HCT116 (cell line): ENCODE data around the gene E4F1. TPM values are rescaled to one million over a fixed set of nuclear protein-coding genes. Genes with fewer than 3 reads are reported as not detected.

Source experiments
- ATAC-seq: fragments of 200-7000 bp; cut with Tn5 transposase; 2 replicates; pipeline ENCODE4 v1.9.1; 2020; ENCODE audit warnings: mild to moderate bottlenecking, moderate library complexity
- BruUV-seq: library from RNA; stranded (reverse); fragments of 400-500 nt; replicated peaks from 2 replicates; lab custom pipeline; 2021; lab: Mats Ljungman, UMichigan
- CTCF ChIA-PET: fragments of 300-600 bp; sonication (Branson Sonifier 250); formaldehyde crosslinking; loops from one replicate; lab custom pipeline; 2021; ENCODE audit warnings: antibody characterized with exemption; lab: Charles Lee
- POLR2A ChIA-PET: fragments of 300-600, 350-600 bp; sonication (Branson Sonifier 250); formaldehyde crosslinking; loops from one replicate; lab custom pipeline; 2021; ENCODE audit warnings: antibody characterized with exemption; lab: Charles Lee
- RAD21 ChIA-PET, 2 experiments: fragments of 300-600 bp; sonication (Branson Sonifier 250); formaldehyde crosslinking; loops; one replicate each; lab custom pipeline; 2023; ENCODE audit warnings: low total read pairs in 2 of 2; ENCODE audit not compliant: uncharacterized antibody in 2 of 2, unreplicated experiment in 2 of 2, low non-redundant PET in 1 of 2; lab: Charles Lee
- DNase-seq: peaks from one replicate; pipeline ENCODE4 v3.0.0-alpha.2; 2010; ENCODE audit warnings: low read depth, low spot score
- H2AFZ ChIP-seq: fragments of 200-600 bp; shearing (Covaris generic), sonication (generic); 2 replicates; pipeline ENCODE4 v1.6.1; 2017; ENCODE audit warnings: low read depth, mixed run types, mixed read lengths, antibody characterized with exemption, low read length; ENCODE audit not compliant: poor library complexity, severe bottlenecking
- H3K27ac ChIP-seq: 2 replicates; pipeline ENCODE4 v1.5.1; 2012; ENCODE audit warnings: low read depth, low read length
- H3K27me3 ChIP-seq: fragments of 200-600 bp; sonication (generic); 2 replicates; pipeline ENCODE4 v1.6.1; 2016; ENCODE audit warnings: mixed run types, low read length, mixed read lengths; ENCODE audit not compliant: insufficient read depth
- H3K36me3 ChIP-seq, 2 experiments: fragments of 200-500 bp in 1 of 2; fragments of 200-600 bp in 1 of 2; sonication (Bioruptor generic) in 1 of 2; sonication (generic) in 1 of 2; 2 replicates each; pipeline versions ENCODE4 v1.5.1 to v1.6.1; 2014 to 2016; ENCODE audit warnings: low read length in 2 of 2, inconsistent platforms in 1 of 2, mixed read lengths in 1 of 2, mixed run types in 1 of 2; ENCODE audit not compliant: insufficient read depth in 2 of 2, control insufficient read depth in 1 of 2
- H3K4me1 ChIP-seq, 2 experiments: fragments of 200-600 bp in 1 of 2; sonication (generic) in 1 of 2; 2 replicates each; pipeline versions ENCODE4 v1.5.1 to v1.6.1; 2012 to 2017; ENCODE audit warnings: low read length in 2 of 2, inconsistent platforms in 1 of 2, mild to moderate bottlenecking in 1 of 2, mixed read lengths in 1 of 2, mixed run types in 1 of 2, moderate library complexity in 1 of 2; ENCODE audit not compliant: insufficient read depth in 2 of 2, control insufficient read depth in 1 of 2
- H3K4me2 ChIP-seq: fragments of 200-600 bp; sonication (generic); 2 replicates; pipeline ENCODE4 v1.6.1; 2017; ENCODE audit warnings: mixed run types, low read length, mixed read lengths
- H3K4me3 ChIP-seq, 2 experiments: fragments of 200-600 bp in 1 of 2; sonication (generic) in 1 of 2; replicated peaks in 1 of 2; 2 replicates each; pipeline ENCODE4 v1.5.1; 2011 to 2016; ENCODE audit warnings: low read length in 2 of 2, control low read depth in 1 of 2, low read depth in 1 of 2, mild to moderate bottlenecking in 1 of 2, mixed read lengths in 1 of 2, mixed run types in 1 of 2
- H3K79me2 ChIP-seq: fragments of 200-600 bp; sonication (generic); 2 replicates; pipeline ENCODE4 v1.6.1; 2017; ENCODE audit warnings: mild to moderate bottlenecking, mixed run types, low read length, moderate library complexity, mixed read lengths; ENCODE audit not compliant: insufficient read depth
- H3K9ac ChIP-seq: fragments of 200-600 bp; sonication (generic); 2 replicates; pipeline ENCODE4 v1.6.1; 2016; ENCODE audit warnings: low read length, mixed read lengths
- H3K9me2 ChIP-seq: fragments of 200-600 bp; sonication (generic), shearing (Covaris generic); 2 replicates; pipeline ENCODE4 v1.6.1; 2017; ENCODE audit warnings: mixed run types, mild to moderate bottlenecking, moderate library complexity; ENCODE audit not compliant: insufficient read depth
- H3K9me3 ChIP-seq, 2 experiments: fragments of 200-500 bp in 1 of 2; fragments of 200-600 bp in 1 of 2; sonication (Bioruptor generic) in 1 of 2; sonication (generic) in 1 of 2; 2 replicates each; pipeline ENCODE4 v1.6.1; 2014 to 2017; ENCODE audit warnings: low read length in 2 of 2, mixed read lengths in 2 of 2, inconsistent platforms in 1 of 2, low read depth in 1 of 2, mild to moderate bottlenecking in 1 of 2, mixed run types in 1 of 2, moderate library complexity in 1 of 2; ENCODE audit not compliant: control insufficient read depth in 1 of 2, insufficient read depth in 1 of 2
- H4K20me1 ChIP-seq: fragments of 200-600 bp; sonication (generic), shearing (Covaris generic); 2 replicates; pipeline ENCODE4 v1.6.1; 2017; ENCODE audit warnings: mixed run types, mild to moderate bottlenecking, moderate library complexity; ENCODE audit not compliant: insufficient read depth
- CBX3 ChIP-seq: IDR thresholded peaks from 2 replicates; pipeline ENCODE4 v1.6.1; 2012; ENCODE audit warnings: low read depth
- EZH2phosphoT487 ChIP-seq: fragments of 200-600 bp; IDR thresholded peaks from 2 replicates; pipeline ENCODE4 v1.6.1; 2018; ENCODE audit warnings: antibody characterized with exemption, borderline replicate concordance
- FOSL1 ChIP-seq: IDR thresholded peaks from 2 replicates; pipeline ENCODE4 v1.6.1; 2012; ENCODE audit warnings: low read depth
- JUND ChIP-seq: IDR thresholded peaks from 2 replicates; pipeline ENCODE4 v1.6.1; 2012
- POLR2A ChIP-seq: IDR thresholded peaks from 2 replicates; pipeline ENCODE4 v1.7.0; 2011; ENCODE audit warnings: borderline replicate concordance; ENCODE audit not compliant: insufficient read depth, insufficient read length; ENCODE audit errors: extremely low read depth
- POLR2AphosphoS5 ChIP-seq: IDR thresholded peaks from 2 replicates; pipeline ENCODE4 v1.6.1; 2011; ENCODE audit warnings: mild to moderate bottlenecking, low read depth, low read length, moderate library complexity
- YY1 ChIP-seq: IDR thresholded peaks from 2 replicates; pipeline ENCODE4 v1.6.1; 2011; ENCODE audit warnings: low read length, low read depth, moderate library complexity, mild to moderate bottlenecking; ENCODE audit not compliant: insufficient replicate concordance; ENCODE audit errors: extremely low read depth
- ZBTB33 ChIP-seq: IDR thresholded peaks from 2 replicates; pipeline ENCODE4 v1.6.1; 2011; ENCODE audit warnings: mild to moderate bottlenecking, low read length, moderate library complexity; ENCODE audit not compliant: insufficient replicate concordance; ENCODE audit errors: extremely low read depth
- ZFX ChIP-seq: fragments of 450-650 bp; IDR thresholded peaks from 2 replicates; pipeline ENCODE4 v1.6.1; 2017
- intact Hi-C: fragments of 100-400 bp; cut with micrococcal nuclease; formaldehyde crosslinking; loops from 2 replicates; pipeline ENCODE4 v1.10.0; 2022
- total RNA-seq: library from RNA; stranded (reverse); gene quantifications from one replicate; pipeline ENCODE4 v1.2.1, GENCODE V29; 2021; ENCODE audit not compliant: unreplicated experiment

Gene E4F1
- total RNA-seq, 1 experiment from 2014 or later: 40.7 TPM

GRCh38 chr16:2176047-2176446, 47.3 kb upstream of the E4F1 start:
- H3K9me2 ChIP-seq: no peaks in the 10 kb centered on the region
- no peak overlapping the region for H3K4me2 ChIP-seq
- TF ChIP-seq JUND (no peak), POLR2AphosphoS5 (no peak), POLR2A (no peak), YY1 (no peak), ZBTB33 (no peak), ZFX (no peak), EZH2phosphoT487 (no peak), CBX3 (no peak), FOSL1 (no peak)
- H3K79me2 ChIP-seq: no peaks in the 10 kb centered on the region
- no peaks in the 10 kb centered on the region for H4K20me1 ChIP-seq
- intact Hi-C loops: no loop called here
- no TSS peak for BruUV-seq
- H3K4me1 ChIP-seq: peaks cover 0 to 5% of the 10 kb centered on the region in 2 experiments; a peak in 1 of 4 replicates
- H3K9me3 ChIP-seq: no peaks in the 10 kb centered on the region
- DNase-seq (no peak), ATAC-seq (no peak)
- ChIA-PET POLR2A (interaction anchor here (0.8 kb wide), 1 partner anchor 21 kb away, joined by 4 read pairs; the partner anchor contains the start of gene TRAF7), CTCF (no interaction called here), RAD21 (no interaction called here)
- H3K9ac ChIP-seq: no peak overlapping the region
- H3K27me3 ChIP-seq: no peaks in the 10 kb centered on the region
- peaks cover 8 to 30% of the 10 kb centered on the region in 2 experiments; a peak in 2 of 4 replicates for H3K36me3 ChIP-seq
- H3K27ac ChIP-seq: no peak overlapping the region; the same call in 1 of the 2 replicates
- no peak overlapping the region for H2AFZ ChIP-seq
- no peak overlapping the region for H3K4me3 ChIP-seq
